Embryonic facial prominence (tissue), 1 donor: ENCODE data around the gene ISM1.

Experiments used
- DNase-seq: peaks from one replicate; pipeline ENCODE4 v3.0.0-alpha.2; 2016; ENCODE audit errors: extremely low spot score

The ISM1 gene

GRCh38 chr20:13256606-13257005, 35.5 kb downstream of the ISM1 start:
- DNase-seq = no peak

GRCh38 chr20:13259921-13260320, 38.8 kb downstream of the ISM1 start:
- DNase-seq = no peak

GRCh38 chr20:13260650-13261279, 39.7 kb downstream of the ISM1 start:
- DNase-seq = no peak

GRCh38 chr20:13261460-13262301, 40.6 kb downstream of the ISM1 start:
- no peak for DNase-seq

GRCh38 chr20:13262302-13262650, 41.2 kb downstream of the ISM1 start:
- no peak for DNase-seq

GRCh38 chr20:13262671-13263360, 41.7 kb downstream of the ISM1 start:
- no peak for DNase-seq

GRCh38 chr20:13263451-13263850, 42.4 kb downstream of the ISM1 start:
- no peak for DNase-seq

- DNase-seq = no peak
Measured at GRCh38 chr20:13264907-13265306, 43.8 kb downstream of the ISM1 start.

- DNase-seq = no peak
Measured at GRCh38 chr20:13265941-13266340, 44.9 kb downstream of the ISM1 start.

GRCh38 chr20:13267231-13267630, 46.2 kb downstream of the ISM1 start:
- no peak for DNase-seq

- no peak for DNase-seq
Measured at GRCh38 chr20:13268953-13269352, 47.9 kb downstream of the ISM1 start.

GRCh38 chr20:13270211-13270610, 49.1 kb downstream of the ISM1 start:
- no peak for DNase-seq

GRCh38 chr20:13271098-13271497, 50.0 kb downstream of the ISM1 start:
- no peak for DNase-seq

GRCh38 chr20:13271977-13272975, 51.2 kb downstream of the ISM1 start:
- DNase-seq = no peak

- peak; percentile 21 for DNase-seq
Measured at GRCh38 chr20:13274275-13274861, 53.3 kb downstream of the ISM1 start.

- no peak for DNase-seq
Measured at GRCh38 chr20:13276945-13277541, 56.0 kb downstream of the ISM1 start.

GRCh38 chr20:13277663-13278295, 56.7 kb downstream of the ISM1 start:
- no peak for DNase-seq

- DNase-seq = no peak
Measured at GRCh38 chr20:13278812-13279570, 57.9 kb downstream of the ISM1 start.

- DNase-seq = no peak
Measured at GRCh38 chr20:13280609-13281324, 59.7 kb downstream of the ISM1 start.
